Measurements from ENCODE around the gene TAX1BP3.

TAX1BP3 gene

GRCh38 chr17:3688027-3688553 lies 19.7 kb upstream of the TAX1BP3 start:
- DNase-seq: no peak

- DNase-seq: no peak
These were observed 16.8 kb upstream of the TAX1BP3 start for GRCh38 chr17:3685174-3685573.

DNA sequence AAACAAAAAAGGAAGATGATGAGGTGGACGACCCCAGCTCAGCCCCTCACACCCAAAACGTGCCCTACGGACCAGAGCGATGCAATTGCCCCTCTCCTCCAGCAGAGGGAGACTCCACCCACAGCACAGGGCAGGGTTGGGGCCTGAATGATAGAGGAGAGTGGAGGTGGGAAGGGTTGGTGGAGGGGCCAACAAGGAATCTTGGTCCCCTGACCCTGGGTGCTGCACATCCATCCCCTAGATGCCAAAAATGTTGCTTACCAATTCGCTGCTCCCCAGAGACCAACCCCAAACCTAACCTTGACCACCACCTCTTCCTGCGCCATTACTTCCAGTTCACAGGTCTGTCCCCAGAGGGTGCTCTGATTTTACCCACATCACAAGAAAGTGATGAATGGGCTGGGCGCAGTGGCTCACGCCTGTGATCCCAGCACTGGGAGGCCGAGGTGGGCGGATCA lies 14.7 kb upstream of the TAX1BP3 start:
- peak; percentile 64 for DNase-seq

GRCh38 chr17:3682033-3682432 lies 13.7 kb upstream of the TAX1BP3 start:
- no peak for DNase-seq

DNA sequence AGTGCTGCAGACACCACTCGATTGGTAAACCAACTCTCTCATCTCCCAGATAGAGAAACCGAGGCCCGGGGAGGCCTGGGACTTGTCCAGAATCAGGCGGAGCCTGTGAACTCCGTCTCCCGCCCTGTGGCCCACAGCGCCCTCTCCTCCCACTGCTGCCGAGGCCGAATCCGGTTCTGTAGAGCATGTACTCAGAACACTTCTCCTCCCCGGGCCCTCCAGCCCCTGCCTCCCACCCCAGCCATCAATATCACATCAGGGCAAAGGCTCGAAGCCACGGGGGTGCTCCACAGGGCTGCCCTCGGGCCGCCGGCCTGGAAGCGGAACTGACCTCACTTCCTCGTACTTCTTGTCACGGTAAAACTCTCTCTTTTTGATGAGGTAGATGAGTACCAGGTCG lies 13.2 kb upstream of the TAX1BP3 start:
- no peak for DNase-seq

DNA sequence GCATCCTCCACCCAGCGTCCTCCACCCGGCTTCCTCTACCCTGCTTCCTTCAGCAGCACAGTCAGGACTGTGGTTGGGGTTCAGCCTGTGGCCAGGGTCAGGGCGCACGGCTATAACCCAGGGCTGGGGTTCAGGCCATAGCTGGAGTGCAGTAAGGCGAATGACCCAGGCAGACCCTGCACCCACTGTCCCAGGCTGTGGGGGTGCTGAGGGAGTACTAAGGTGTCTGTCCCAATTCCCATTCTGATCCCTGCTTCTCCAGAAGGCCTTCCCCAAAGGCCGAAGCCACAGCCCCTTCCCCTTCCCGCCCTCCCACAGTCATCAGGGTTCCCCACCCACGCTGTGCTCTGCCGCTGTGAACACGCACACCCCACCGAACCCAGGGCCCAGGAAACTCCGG lies 12.7 kb upstream of the TAX1BP3 start:
- DNase-seq: no peak

DNA sequence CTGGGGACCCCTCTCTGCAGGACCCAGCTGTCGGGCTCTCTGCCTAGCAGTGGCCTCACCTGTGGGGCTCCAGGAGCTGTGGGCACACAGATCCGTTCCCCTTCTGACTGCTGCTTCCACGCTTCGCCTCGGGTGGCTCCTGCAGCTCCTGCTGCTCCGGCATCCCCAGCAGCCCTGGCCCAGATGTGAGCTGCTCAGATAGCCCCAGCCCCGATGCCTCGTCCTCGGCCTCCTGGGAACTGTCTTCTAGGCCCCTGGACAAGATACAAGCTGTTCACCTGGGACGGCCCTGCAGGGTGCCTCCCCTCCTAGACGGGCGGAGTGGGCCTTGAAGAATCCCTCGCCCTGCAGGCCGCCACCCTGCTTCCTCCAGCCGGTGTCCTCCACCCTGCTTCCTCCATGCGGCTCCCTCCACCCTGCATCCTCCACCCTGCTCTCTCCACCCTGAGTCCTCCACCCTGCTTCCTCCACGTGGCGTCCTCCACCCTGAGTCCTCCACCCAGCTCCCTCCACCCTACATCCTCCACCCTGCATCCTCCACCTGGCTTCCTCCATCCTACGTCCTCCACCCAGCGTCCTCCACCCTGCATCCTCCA lies 11.3 kb upstream of the TAX1BP3 start:
- no peak for DNase-seq

- DNase-seq: no peak
These were observed 10.6 kb upstream of the TAX1BP3 start for GRCh38 chr17:3678821-3679530.

DNA sequence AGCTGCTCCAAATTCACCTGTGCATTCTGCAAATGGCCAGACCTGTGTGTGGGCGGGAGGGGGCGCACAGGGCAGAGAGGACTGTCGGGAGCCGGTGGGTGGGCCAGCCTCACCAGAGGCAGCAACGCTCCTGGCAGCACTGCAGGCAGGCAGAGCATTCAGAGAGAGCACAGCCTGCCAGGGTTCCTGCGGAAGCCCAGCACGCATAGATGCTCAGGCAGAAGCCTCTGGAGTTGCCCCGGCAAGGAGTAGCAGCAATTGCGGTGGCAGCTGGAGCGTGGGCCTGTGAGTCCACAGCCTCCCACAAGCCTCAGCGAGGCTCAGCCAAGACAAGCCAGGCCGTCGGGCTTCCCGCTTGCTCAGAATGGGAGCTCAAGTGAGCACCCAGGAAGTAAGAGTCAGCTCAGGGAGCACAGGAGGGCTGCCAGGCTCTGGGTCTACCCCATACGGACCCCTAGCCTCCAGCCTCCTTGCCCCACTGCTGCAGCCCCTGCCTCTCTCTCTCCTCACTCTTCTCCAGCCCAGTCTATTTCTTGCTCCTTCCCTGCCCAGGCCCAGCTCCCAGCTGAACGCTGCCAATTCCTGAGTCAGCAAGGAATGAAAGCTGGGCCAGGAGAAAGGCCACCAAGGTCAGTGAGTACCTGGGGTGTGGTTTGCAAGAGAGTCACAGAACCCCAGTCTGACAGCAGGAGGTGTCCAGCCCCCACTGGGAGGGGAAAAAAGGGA lies 9.9 kb upstream of the TAX1BP3 start:
- no peak for DNase-seq

DNA sequence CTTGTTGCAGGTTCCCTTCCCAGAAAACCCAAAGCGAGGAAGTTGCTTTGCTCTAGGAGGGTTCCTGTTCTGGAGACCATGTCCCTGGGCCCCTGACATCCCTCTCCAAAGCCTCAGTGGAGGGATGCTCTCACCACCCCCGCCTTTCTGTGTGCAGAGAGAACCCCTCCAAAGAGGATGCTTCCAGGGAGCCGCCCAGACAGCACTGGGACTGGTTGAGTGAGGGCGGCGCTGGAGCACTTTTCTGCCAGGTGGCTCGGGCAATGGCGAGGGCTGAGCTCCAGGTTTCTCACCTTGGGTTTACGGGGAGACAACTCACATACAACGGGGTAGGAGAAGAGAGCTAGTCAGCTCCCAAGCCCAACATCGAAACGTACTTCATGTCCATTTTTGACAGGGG lies 7.5 kb upstream of the TAX1BP3 start:
- no peak for DNase-seq

GRCh38 chr17:3672571-3672970 lies 4.2 kb upstream of the TAX1BP3 start:
- no peak for DNase-seq

DNA sequence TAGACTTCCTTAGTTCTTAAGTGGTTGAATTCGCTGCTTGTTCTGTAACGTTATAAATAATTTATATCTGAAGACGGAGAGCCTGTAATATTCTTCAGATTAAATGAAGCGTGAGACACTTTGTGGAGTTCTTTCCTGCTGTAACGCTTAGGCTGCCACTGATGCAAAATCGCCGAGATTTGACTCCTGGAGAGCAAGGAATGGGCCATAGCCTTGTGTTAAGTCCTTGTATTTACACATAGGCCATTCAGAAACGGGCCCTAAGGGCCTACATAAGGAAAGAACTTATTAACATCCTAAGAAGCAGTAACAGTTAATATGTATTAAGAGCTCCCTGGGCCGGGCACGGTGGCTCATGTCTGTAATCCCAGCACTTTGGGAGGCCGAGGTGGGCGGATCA lies 1.2 kb upstream of the TAX1BP3 start:
- no peak for DNase-seq

DNA sequence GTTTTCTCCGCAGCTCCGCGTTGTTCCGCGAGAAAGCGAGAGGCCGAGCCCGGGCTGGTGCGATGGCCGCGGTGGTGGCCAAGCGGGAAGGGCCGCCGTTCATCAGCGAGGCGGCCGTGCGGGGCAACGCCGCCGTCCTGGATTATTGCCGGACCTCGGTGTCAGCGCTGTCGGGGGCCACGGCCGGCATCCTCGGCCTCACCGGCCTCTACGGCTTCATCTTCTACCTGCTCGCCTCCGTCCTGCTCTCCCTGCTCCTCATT lies 638 bp upstream of the TAX1BP3 start:
- no peak for DNase-seq

DNA sequence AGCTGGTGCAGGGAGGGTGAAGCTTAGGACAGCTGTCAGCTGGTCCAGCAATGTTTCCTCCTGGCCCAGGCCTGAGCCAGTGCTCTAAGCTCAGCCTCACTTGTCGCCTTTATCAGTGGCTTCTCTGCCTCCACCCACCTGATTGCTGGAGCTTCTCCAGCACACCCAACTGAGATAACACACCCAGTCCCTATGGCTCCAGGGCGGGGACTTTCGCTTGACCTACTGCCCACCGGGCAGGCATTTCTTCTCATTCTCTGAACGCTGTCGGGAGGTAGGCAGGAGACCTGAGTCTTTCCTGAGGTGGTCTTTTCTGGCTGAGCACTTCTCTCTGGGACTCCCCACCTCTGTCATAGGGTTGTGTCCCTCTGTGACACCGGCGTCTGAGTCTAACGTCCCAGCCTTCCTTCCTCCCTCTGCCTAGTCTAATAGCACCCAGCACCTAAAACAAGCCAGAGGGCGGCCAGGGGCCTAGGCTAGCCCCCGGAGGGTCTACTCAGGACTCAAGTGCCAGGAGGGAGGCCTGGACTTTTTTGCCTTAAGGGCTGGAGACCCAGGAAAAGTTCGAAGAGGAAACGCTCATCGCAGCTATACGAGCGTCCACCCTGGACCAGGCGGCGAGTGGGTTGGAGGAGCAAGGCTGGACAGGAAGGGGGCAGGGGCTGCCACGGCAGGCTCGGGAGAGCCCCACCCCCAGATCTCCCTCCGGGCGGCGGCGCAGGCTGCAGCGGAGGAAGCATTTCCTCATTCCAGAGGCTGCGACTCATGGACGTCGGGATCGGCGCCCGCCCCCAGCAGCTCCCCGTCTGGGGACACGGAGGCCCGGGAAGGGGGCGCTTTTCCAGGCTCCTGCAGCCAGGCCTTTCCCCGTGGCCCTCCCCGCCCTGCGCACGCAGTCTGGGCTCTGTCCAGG lies 756 bp downstream of the TAX1BP3 start:
- DNase-seq: peak; percentile 2

- no peak for DNase-seq
These were observed 1.9 kb downstream of the TAX1BP3 start for GRCh38 chr17:3666516-3666915.

GRCh38 chr17:3665834-3666233 lies 2.5 kb downstream of the TAX1BP3 start:
- no peak for DNase-seq

DNA sequence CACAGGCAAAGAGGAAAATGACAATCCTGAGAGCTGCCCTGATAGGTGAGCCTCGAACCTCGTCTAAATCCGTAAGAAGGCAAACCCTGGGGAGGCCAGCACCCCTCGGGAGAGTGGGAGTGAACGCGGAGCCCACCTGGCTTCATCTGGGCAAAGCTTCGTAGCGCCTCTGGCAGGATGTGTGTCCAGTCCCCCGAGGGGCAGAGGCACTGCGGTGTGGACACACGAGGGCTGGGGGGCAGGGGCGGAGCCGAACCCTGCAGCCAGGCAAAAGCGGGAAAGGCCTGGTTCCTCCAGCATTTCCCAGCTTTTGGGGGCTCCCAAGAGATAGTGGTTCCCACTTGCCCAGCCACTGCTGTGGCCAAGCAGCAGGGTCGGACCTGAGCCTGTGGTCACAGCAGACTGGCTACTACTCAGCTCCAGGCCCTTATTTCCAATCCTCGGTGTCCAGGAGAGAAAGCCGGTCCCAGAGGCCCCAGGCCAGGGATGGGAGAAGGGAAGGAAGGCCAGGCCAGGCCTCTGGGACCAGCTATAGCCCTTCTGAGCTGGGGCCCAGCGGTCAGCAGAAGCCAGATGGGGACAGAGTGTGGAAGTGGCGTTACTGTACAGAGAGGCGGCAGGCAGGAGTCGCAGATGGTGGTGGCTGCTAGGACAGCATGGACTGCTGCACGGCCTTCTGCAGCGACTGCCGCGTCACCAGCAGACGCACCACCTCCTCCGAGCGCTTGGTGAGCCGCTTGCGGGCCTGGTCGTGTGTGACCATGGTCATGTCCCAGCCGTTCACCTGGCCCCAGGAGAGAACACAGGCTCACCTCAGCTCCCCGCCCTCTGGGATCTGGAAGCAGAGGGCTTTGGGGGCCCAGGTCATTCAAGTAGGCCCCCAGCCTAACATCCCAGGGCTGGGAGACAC lies 5.0 kb downstream of the TAX1BP3 start:
- no peak for DNase-seq

DNA sequence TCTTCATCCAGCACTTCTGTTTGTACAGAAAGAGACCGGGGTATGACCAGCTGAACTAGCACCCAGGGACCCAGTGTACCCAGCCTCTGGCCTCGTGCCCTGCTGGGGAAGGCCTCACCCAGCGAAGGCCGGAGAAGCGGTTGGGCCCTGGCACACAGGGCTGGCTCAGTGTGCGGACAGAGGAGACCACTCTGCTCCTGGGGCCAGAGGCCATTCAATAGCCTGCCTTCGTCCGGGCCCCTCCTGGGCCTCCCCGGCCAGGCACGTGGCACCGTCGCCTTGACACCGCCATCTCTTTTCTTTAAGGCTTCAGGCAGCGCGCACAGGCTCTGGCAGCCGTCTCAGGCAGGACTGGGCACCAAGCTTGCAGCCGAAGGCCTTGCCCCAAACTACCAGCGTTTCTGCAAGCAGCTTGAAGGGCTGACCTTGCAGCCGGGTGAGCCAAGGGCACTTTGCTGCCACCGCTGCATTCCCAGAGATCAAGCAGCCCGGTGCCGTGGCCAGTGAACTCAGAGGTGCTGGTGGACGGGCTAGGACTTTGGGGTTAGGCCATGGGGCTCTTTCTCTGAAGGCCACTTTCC lies 8.0 kb downstream of the TAX1BP3 start:
- no peak for DNase-seq

GRCh38 chr17:3659541-3660111 lies 8.8 kb downstream of the TAX1BP3 start:
- no peak for DNase-seq

GRCh38 chr17:3658784-3659449 lies 9.5 kb downstream of the TAX1BP3 start:
- no peak for DNase-seq
